Rectal smooth muscle tissue (tissue), 1 donor: ENCODE data around the gene GABRR3.
A peak's percentile ranks its signal among the peaks of the same experiment; 100 is the strongest.

Experiments
- H3K27ac ChIP-seq: one replicate; pipeline ENCODE4 v1.7.0; 2013; ENCODE audit warnings: low read depth, low read length, inconsistent platforms
- H3K27me3 ChIP-seq: one replicate; pipeline ENCODE4 v1.7.0; 2013; ENCODE audit warnings: low read length; ENCODE audit not compliant: control insufficient read depth, insufficient read depth
- H3K36me3 ChIP-seq: one replicate; pipeline ENCODE4 v1.7.0; 2013; ENCODE audit warnings: low read length; ENCODE audit not compliant: control insufficient read depth, insufficient read depth
- H3K4me1 ChIP-seq: one replicate; pipeline ENCODE4 v1.7.0; 2013; ENCODE audit warnings: low read length; ENCODE audit not compliant: control insufficient read depth, insufficient read depth
- H3K4me3 ChIP-seq: one replicate; pipeline ENCODE4 v1.7.0; 2013; ENCODE audit warnings: low read length
- H3K9ac ChIP-seq: one replicate; pipeline ENCODE4 v1.7.0; 2013; ENCODE audit warnings: low read length

Gene GABRR3

DNA sequence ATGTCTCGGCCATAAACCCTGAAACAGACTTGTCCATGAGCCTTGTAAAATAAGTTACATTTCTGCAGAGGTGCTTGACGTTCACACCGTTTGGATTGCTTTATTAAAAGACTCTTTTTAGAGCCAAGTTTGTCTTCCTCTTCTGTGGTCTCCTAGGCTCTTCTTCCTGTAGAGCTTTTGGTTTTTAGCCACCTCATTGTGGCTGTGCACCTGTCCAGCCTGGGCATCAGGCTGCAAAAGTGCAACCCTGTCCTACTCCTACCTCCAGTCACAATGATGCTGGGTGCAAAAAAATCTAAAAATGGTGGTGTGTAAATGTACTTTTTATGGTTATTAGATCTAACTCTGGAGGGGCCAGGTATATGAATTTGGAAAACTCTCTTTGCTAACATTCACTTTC is 60.1 kb downstream of the GABRR3 start:
- Histone ChIP-seq H3K27me3 (no peaks in the 10 kb centered on the region), H3K4me3 (no peak overlapping the region), H3K9ac (no peak overlapping the region), H3K36me3 (no peaks in the 10 kb centered on the region), H3K27ac (no peak overlapping the region), H3K4me1 (peaks cover 2% of the 10 kb centered on the region)

DNA sequence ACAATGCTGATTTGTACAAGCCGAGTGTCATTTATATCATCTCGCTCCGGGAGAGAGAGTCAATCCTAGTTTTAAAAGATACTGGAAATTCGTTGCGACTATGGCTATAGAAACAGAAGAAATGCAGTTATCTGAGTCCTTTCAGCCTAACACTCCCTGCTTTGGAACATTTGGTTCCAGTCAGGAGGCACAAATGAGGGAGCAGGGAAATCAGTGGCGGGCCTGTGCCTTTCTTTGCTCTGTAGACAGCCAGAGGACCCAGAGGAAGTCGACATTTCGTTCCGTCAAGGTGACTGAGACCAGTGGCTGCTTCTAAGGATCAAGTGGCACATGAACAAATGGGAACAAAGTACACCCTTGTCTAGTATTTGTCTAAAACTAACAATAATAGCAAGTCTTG is 62.1 kb downstream of the GABRR3 start:
- no peaks in the 10 kb centered on the region for H3K27me3 ChIP-seq
- peak overlapping the region; percentile 68 for H3K27ac ChIP-seq
- H3K36me3 ChIP-seq, result no peaks in the 10 kb centered on the region
- peaks cover 2% of the 10 kb centered on the region for H3K4me1 ChIP-seq
- peak overlapping the region; percentile 63 for H3K4me3 ChIP-seq
- no peak overlapping the region for H3K9ac ChIP-seq

DNA sequence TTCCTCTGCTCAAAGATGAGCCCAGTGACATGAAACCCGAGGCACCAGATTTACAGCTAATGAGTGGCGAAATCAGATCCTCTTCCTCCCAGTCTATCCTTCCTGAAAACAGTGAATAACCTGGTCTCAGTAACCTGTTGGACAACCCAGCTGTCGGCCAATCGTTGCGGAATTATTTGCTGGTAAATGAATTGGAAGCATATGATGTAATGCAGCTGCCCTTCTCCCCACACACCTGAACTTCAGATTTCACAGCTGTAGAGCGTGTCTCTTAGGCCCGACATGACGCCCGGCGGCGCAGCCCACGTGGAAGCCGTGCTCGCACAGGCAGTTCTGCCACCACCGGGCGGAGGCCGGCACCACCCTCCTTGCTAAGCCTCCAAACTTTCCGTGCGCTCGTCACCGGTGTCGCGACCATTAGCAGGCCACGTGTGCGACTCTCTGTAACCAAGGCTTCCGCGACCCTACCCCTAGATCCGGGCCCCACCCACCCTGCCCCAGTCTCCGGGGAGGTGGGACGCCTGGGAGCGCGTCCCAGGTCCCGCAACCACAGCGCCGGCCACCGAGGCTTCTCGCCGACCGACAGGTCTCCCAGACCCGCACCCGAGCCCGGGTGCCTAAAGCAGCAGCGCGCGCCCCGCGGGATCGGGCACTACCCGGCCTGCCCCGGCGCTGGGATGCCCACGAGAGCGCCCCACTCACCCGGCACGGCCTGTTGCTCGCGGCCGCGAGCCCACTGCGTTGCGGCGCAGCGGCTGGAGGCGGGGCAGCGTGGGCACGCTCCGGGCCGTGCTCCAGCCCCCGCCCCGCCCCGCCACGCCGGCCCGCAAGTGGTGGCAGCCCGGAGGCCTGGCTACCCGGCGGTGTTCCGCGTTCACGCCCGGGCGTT is 63.2 kb downstream of the GABRR3 start, which contains the start of gene RIOX2:
RIOX2 (minus strand) TSS at position 753 of the 889 bp plus-strand sequence. CDS start 4,838 bp downstream, outside the sequence.
- peak within 1 kb of the TSS; percentile 73 for H3K4me3 ChIP-seq
- H3K27ac ChIP-seq, result peak within 1 kb of the TSS; percentile 68
- peak within 1 kb of the TSS; percentile 1 for H3K9ac ChIP-seq
- H3K36me3 ChIP-seq, result no peaks in the 10 kb centered on the region
- no peaks in the 10 kb centered on the region for H3K27me3 ChIP-seq
- peaks cover 2% of the 10 kb centered on the region for H3K4me1 ChIP-seq

DNA sequence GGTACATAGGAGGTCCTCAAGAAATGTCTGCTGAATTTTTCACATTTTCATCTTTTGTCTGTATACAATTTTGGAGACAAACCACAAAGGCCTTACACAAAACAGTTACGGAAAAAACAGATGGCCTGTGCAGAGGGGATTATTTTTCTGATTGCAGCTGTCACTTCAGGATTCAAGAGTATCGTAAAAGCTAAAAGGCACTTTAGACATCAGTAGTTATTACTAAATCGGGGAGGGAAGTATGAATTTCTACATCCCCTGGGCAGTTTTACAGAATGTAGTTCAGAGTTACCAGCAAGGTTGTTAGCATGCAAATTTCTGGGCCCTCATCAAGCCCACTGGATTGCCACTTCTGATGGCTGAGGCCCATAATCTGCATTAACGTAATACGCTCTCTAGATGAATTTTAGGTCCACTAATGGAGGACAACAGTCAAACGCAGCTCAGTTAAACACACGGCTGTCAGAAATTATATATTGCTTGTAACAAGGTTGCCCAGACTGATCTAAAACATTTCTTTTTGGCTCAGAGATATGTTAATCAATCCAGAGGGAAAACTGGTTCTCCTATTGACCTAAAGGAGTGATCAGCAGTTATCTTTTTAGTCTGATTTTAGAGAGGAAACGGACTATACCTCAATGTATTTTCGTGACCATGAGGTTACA is 64.0 kb downstream of the GABRR3 start:
- H3K27ac ChIP-seq, result no peak overlapping the region

DNA sequence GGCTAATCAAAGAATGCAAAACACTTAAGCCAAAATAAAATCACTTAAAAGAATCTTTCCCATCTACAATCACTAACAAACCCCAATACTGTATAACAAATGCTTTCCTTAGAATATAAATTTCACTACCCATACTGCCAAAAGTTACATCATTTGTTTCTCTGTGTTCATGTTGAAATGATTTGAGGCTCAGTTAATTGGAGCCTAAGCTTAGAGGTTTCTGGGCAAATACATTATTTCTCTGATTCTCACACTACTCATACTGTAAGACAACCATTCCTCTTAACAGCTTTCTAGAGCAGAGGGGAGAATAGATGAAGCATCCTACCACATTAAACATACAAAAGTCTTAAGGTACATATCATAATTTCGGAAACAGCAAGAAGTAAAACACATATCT is 65.0 kb downstream of the GABRR3 start:
- H3K4me3 ChIP-seq, result no peak overlapping the region
- no peaks in the 10 kb centered on the region for H3K27me3 ChIP-seq
- H3K4me1 ChIP-seq, result peaks cover 2% of the 10 kb centered on the region
- no peak overlapping the region for H3K27ac ChIP-seq
- no peak overlapping the region for H3K9ac ChIP-seq
- H3K36me3 ChIP-seq, result no peaks in the 10 kb centered on the region

More for the DNA sequence above, 64.0 kb downstream of the GABRR3 start:
- peaks cover 2% of the 10 kb centered on the region for H3K4me1 ChIP-seq
- peak overlapping the region; percentile 73 for H3K4me3 ChIP-seq
- H3K27me3 ChIP-seq, result no peaks in the 10 kb centered on the region
- H3K9ac ChIP-seq, result no peak overlapping the region
- no peaks in the 10 kb centered on the region for H3K36me3 ChIP-seq

DNA sequence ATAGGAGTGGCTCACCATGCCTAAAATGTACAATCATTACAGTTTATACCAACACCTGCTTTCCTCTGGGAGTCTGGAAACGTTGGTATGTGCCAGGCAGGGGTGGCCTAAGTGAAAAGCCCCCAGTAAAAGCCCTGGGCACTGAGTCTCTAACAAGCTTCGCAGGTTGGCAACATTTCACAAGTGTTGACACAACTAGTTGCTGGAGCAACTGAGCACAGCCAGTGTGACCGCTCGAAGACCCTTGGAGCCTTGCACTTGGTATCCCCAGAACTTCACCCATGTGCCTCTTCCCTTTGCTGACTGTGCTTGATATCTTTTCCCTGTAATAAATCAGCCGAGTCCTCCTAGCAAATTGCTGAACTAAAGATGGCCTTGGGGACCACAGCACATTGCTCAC is 65.6 kb downstream of the GABRR3 start:
- Histone ChIP-seq H3K27ac (no peak overlapping the region), H3K36me3 (no peaks in the 10 kb centered on the region), H3K4me1 (peaks cover 2% of the 10 kb centered on the region), H3K4me3 (no peak overlapping the region), H3K27me3 (no peaks in the 10 kb centered on the region), H3K9ac (no peak overlapping the region)

DNA sequence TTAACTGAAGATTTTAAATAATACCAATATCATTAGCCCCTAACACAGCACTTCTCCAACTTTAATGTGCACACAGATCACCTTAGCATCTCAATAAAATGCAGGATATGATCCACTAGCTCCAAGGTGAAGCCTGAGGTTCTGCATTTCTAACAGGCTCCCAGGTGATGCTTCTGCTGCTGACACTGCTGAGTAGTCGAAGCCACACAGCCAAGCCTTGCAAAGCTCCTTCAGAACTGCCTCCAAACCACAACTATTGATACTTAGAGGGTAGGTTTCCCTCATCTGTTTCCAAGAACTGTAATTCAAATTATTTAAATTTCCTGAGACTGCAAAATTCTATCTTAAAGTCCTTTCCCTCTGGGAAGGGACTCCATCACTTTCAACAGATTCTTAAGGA is 66.7 kb downstream of the GABRR3 start:
- no peak overlapping the region for H3K27ac ChIP-seq
- no peaks in the 10 kb centered on the region for H3K27me3 ChIP-seq
- no peak overlapping the region for H3K4me3 ChIP-seq
- peaks cover 2% of the 10 kb centered on the region for H3K4me1 ChIP-seq
- no peaks in the 10 kb centered on the region for H3K36me3 ChIP-seq
- no peak overlapping the region for H3K9ac ChIP-seq

DNA sequence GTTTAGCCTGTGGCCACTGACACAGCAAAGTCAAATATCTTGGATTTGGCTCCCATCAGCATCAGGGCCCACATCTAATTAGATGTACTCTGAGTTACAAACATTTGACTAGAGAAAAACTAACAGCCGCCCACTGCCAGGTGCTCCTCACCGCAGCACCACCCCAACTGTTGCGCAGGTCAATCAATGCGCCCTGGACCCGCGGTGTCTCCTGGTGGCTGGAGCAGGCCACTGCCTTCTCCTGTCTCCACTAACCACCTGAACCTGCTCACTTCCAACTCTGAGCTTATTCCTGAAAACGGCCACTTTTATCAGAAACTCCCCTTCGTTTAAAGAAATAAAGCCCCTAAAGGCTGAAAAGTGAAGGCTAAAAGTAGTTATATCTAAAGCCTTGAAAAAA is 67.1 kb downstream of the GABRR3 start:
- Histone ChIP-seq H3K4me3 (no peak overlapping the region), H3K27me3 (no peaks in the 10 kb centered on the region), H3K4me1 (peaks cover 2% of the 10 kb centered on the region), H3K36me3 (no peaks in the 10 kb centered on the region), H3K27ac (no peak overlapping the region), H3K9ac (no peak overlapping the region)

DNA sequence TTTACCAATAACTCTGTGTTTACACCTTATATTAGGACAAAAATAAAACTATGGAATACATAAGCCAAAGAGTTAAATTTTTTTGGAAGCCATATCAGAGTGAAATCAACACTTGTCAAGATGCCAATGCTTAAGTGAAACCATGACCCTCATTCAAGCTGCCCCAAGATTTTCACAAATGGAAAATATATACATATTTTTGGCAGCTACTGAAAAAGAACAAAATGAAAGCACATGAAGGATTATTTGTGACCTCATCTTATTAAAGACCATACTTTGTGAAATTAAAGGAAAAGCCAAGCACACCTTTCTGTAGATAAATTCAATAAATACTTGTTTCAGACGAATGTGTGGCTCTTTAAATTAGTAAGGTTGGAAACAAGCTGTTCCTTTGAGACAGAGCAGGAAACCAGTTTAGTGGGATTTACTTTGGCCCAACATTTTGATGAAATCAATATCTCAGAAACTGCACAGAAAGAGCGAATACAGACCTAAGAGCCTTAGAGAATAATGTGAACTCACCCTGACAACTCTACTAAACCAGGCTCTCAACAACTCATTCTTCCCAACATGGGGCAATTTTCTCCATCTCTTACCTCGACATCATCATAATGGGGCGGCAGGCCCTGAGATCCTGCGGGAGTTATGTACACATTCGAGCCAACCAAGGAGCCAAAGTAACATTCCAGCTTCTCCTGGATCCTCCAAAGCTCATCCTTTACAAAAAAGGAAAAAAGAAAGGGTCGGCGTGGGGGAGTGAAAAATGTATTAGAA is 73.9 kb downstream of the GABRR3 start:
- H3K36me3 ChIP-seq, result no peaks in the 10 kb centered on the region
- H3K4me1 ChIP-seq, result peaks cover 3% of the 10 kb centered on the region
- no peaks in the 10 kb centered on the region for H3K27me3 ChIP-seq
- H3K9ac ChIP-seq, result no peak overlapping the region
- H3K27ac ChIP-seq, result no peak overlapping the region
- no peak overlapping the region for H3K4me3 ChIP-seq

DNA sequence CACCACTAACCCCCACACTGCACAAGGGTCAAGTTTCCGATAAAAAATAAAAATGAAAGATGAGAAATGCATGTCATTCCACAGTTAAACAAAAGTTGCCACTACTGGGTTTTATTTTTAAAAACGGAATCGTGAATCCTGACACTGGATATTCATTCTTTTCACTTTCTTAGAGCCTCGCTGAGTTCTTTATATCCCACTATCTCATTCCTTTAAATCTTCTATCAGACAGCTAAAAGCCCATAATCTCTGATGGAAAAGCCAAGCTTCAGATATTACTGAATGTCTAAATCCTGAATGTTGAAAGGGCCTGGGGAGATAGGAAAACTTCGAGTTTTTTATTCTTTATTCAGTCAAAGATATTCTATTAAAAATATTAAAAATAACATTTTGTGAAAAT is 74.6 kb downstream of the GABRR3 start:
- Histone ChIP-seq H3K27ac (no peak overlapping the region), H3K4me1 (peaks cover 3% of the 10 kb centered on the region), H3K4me3 (no peak overlapping the region), H3K27me3 (no peaks in the 10 kb centered on the region), H3K9ac (no peak overlapping the region), H3K36me3 (no peaks in the 10 kb centered on the region)

DNA sequence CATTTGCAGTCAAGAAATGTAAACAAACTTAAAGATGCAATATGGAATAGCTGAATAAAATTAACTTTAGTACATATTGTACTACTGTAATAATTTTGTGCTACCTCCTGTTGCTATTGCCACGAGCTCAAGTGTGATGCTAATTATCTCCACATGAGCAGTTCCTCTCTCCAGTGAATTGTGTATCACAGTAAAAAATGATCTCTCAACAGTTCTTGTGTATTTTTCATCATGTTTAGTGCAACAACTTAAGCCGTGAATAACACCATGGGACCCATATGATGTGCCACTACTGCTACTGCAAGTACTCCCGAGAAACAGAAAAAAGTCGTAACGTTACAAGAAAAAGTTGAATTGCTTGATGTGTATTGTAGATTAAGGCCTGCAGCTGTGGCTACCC is 75.2 kb downstream of the GABRR3 start:
- H3K9ac ChIP-seq, result no peak overlapping the region
- H3K4me3 ChIP-seq, result no peak overlapping the region
- no peaks in the 10 kb centered on the region for H3K27me3 ChIP-seq
- H3K36me3 ChIP-seq, result no peaks in the 10 kb centered on the region
- peaks cover 3% of the 10 kb centered on the region for H3K4me1 ChIP-seq
- no peak overlapping the region for H3K27ac ChIP-seq

DNA sequence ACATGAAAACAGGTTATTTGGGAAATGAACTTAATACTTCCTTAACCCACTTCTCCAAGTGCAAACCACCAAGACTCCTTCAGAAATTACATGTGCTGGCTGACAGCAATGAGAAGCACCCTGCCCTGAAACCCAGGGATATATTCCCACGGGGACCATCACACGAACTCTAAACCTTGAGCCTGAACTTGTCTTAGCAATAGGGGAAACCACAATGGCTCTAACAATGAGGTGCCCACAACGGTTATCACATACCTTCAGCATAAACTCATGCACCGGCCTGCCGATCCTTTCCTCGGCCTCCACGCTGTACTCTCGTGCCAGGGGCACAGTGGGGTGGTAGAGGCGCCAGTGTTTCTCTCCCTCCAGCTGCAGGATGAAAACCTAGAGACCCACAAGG is 76.3 kb downstream of the GABRR3 start:
- peaks cover 3% of the 10 kb centered on the region for H3K4me1 ChIP-seq
- no peaks in the 10 kb centered on the region for H3K36me3 ChIP-seq
- no peaks in the 10 kb centered on the region for H3K27me3 ChIP-seq
- H3K27ac ChIP-seq, result no peak overlapping the region
- H3K9ac ChIP-seq, result no peak overlapping the region
- no peak overlapping the region for H3K4me3 ChIP-seq
